ENCODE data around the gene BUD31.
"Not testable (repeated sequence)": the region's sequence is repeated elsewhere in the genome, so short reads cannot be mapped to it uniquely, and the experiment has no call there.

The BUD31 gene

GRCh38 chr7:99381664-99382075, 27.1 kb upstream of the BUD31 start:
- H3K27ac ChIP-seq = no peak overlapping the region
- no peak for TF ChIP-seq ZFX (IDR thresholded peaks at IDR 0.05; ENCODE audit: borderline replicate concordance)
- TF ChIP-seq, protein P1, sequence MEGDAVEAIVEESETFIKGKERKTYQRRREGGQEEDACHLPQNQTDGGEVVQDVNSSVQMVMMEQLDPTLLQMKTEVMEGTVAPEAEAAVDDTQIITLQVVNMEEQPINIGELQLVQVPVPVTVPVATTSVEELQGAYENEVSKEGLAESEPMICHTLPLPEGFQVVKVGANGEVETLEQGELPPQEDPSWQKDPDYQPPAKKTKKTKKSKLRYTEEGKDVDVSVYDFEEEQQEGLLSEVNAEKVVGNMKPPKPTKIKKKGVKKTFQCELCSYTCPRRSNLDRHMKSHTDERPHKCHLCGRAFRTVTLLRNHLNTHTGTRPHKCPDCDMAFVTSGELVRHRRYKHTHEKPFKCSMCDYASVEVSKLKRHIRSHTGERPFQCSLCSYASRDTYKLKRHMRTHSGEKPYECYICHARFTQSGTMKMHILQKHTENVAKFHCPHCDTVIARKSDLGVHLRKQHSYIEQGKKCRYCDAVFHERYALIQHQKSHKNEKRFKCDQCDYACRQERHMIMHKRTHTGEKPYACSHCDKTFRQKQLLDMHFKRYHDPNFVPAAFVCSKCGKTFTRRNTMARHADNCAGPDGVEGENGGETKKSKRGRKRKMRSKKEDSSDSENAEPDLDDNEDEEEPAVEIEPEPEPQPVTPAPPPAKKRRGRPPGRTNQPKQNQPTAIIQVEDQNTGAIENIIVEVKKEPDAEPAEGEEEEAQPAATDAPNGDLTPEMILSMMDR (IDR thresholded peaks at IDR 0.05) = no peak

DNA sequence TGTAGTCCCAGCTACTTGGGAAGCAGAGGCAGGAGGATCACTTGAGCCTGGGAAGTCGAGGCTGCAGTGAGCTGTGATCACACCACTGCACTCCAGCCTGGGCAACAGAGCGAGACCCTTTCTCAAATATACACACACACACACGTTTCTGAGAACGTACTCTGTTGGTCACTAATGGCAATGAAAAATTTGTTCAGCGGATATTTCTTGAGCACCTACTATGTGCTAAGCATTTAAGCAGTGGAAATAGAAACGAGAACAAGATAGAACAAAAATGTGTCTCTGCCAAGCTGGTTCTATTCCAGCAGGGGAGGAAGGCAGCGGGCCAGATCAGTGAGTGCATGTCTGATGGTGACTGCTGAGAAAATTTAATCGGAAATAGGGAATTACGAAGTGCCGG, 25.6 kb upstream of the BUD31 start:
- no peak overlapping the region for H3K27ac ChIP-seq
- TF ChIP-seq, protein P1 (IDR thresholded peaks at IDR 0.05) = no peak
- TF ChIP-seq ZFX (IDR thresholded peaks at IDR 0.05; ENCODE audit: borderline replicate concordance) = no peak

GRCh38 chr7:99383791-99384370, 24.9 kb upstream of the BUD31 start:
- 0 out of 2 replicates have a peak overlapping the region, but pooled peaks have one; percentile 5 for H3K27ac ChIP-seq

GRCh38 chr7:99384523-99384922, 24.2 kb upstream of the BUD31 start:
- H3K27ac ChIP-seq = 0 out of 2 replicates have a peak overlapping the region, but pooled peaks have one; percentile 5
- TF ChIP-seq ZFX (IDR thresholded peaks at IDR 0.05; ENCODE audit: borderline replicate concordance) = no peak
- TF ChIP-seq, protein P1 (IDR thresholded peaks at IDR 0.05) = no peak

More at GRCh38 chr7:99383791-99384370, 24.9 kb upstream of the BUD31 start:
- TF ChIP-seq, protein P1 (IDR thresholded peaks at IDR 0.05) = no peak
- TF ChIP-seq ZFX (IDR thresholded peaks at IDR 0.05; ENCODE audit: borderline replicate concordance) = no peak

- H3K27ac ChIP-seq = no peak overlapping the region
- TF ChIP-seq, protein P1 (IDR thresholded peaks at IDR 0.05) = no peak
- TF ChIP-seq ZFX (IDR thresholded peaks at IDR 0.05; ENCODE audit: borderline replicate concordance) = no peak
Measured at GRCh38 chr7:99385564-99385963, 23.2 kb upstream of the BUD31 start.

GRCh38 chr7:99386584-99387238, 22.1 kb upstream of the BUD31 start:
- no peak overlapping the region for H3K27ac ChIP-seq
- TF ChIP-seq, protein P1 (IDR thresholded peaks at IDR 0.05) = peak; percentile 31; the same call in 1 of the 2 replicates
- no peak for TF ChIP-seq ZFX (IDR thresholded peaks at IDR 0.05; ENCODE audit: borderline replicate concordance)

- not testable (repeated sequence) for H3K27ac ChIP-seq
Measured at GRCh38 chr7:99387239-99387635, 21.5 kb upstream of the BUD31 start.
